Endodermal cell (in vitro differentiated cells): ENCODE data around the gene CLBA1. TPM values are rescaled to one million over a fixed set of nuclear protein-coding genes. Genes with fewer than 3 reads are reported as not detected.

ENCODE experiments used
- DNase-seq: peaks from one replicate; pipeline ENCODE4 v3.0.0-alpha.2; 2017
- H3K27ac ChIP-seq: 2 replicates; pipeline ENCODE4 v1.5.1; 2013; ENCODE audit warnings: mild to moderate bottlenecking, low read depth, low read length, moderate library complexity
- H3K27me3 ChIP-seq: 2 replicates; pipeline ENCODE4 v1.6.1; 2013; ENCODE audit warnings: mild to moderate bottlenecking, low read length, moderate library complexity; ENCODE audit not compliant: insufficient read depth, control insufficient read depth, poor library complexity, severe bottlenecking
- H3K36me3 ChIP-seq: 2 replicates; pipeline ENCODE4 v1.7.0; 2013; ENCODE audit warnings: mild to moderate bottlenecking, low read length, moderate library complexity; ENCODE audit not compliant: control insufficient read depth, insufficient read depth
- H3K4me1 ChIP-seq: one replicate; pipeline ENCODE4 v1.7.0; 2013; ENCODE audit warnings: low read length; ENCODE audit not compliant: control insufficient read depth, insufficient read depth
- H3K4me3 ChIP-seq: 2 replicates; pipeline ENCODE4 v1.5.1; 2013; ENCODE audit warnings: mild to moderate bottlenecking, low read length, moderate library complexity
- H3K9ac ChIP-seq: 2 replicates; pipeline ENCODE4 v1.6.1; 2013; ENCODE audit warnings: mild to moderate bottlenecking, low read length, moderate library complexity; ENCODE audit not compliant: poor library complexity, severe bottlenecking; ENCODE audit errors: extremely low read depth
- H3K9me3 ChIP-seq: 2 replicates; pipeline ENCODE4 v1.6.1; 2013; ENCODE audit warnings: mild to moderate bottlenecking, low read length, moderate library complexity; ENCODE audit not compliant: control insufficient read depth
- H3K27ac Mint-ChIP-seq: 2 replicates; pipeline ENCODE4 v1.8.0; 2020; ENCODE audit warnings: mixed read lengths
- H3K27me3 Mint-ChIP-seq: 2 replicates; pipeline ENCODE4 v1.8.0; 2021; ENCODE audit warnings: mild to moderate bottlenecking, mixed read lengths; ENCODE audit not compliant: insufficient read depth
- H3K36me3 Mint-ChIP-seq: 2 replicates; pipeline ENCODE4 v1.8.0; 2020; ENCODE audit warnings: low read depth, mixed read lengths
- H3K4me1 Mint-ChIP-seq: 2 replicates; pipeline ENCODE4 v1.8.0; 2020; ENCODE audit warnings: mixed read lengths
- H3K4me3 Mint-ChIP-seq: 2 replicates; pipeline ENCODE4 v1.8.0; 2020; ENCODE audit warnings: mild to moderate bottlenecking, moderate library complexity, mixed read lengths
- H3K9me3 Mint-ChIP-seq: 2 replicates; pipeline ENCODE4 v1.8.0; 2020; ENCODE audit warnings: mild to moderate bottlenecking, mixed read lengths
- CTCF ChIP-seq: fragments of 200-600 bp; sonication (generic); conservative IDR thresholded peaks from 2 replicates; pipeline ENCODE4 v1.5.0; 2021; ENCODE audit warnings: antibody characterized with exemption, mild to moderate bottlenecking
- WGBS, 2 experiments: methylation state at CpG; one replicate each; pipeline versions ENCODE4 v1.1.5 to v1.1.7; 2013; ENCODE audit warnings: missing lambda C conversion rate in 2 of 2, mixed read lengths in 1 of 2; ENCODE audit not compliant: insufficient coverage in 1 of 2, insufficient read length in 1 of 2; 5-methylcytosine and 5-hydroxymethylcytosine counted together
- total RNA-seq, 2 donors: library from RNA; stranded (reverse); fragmentation: NEBNext Ultra II Directional in 1 of 2; extraction: Animal tissue kit (Norgen Biotek cat#: 25700) in 1 of 2; gene quantifications; 2 replicates in 1 of 2; 3 replicates in 1 of 2; pipeline ENCODE4 v1.2.1, GENCODE V29; 2021

Gene CLBA1
- total RNA-seq, 2 donors from 2014 or later = 11.2 to 12.5 TPM

- peaks cover 12% of the 10 kb centered on the region for H3K36me3 Mint-ChIP-seq
- TF ChIP-seq CTCF = no peak
- Histone ChIP-seq H3K9ac (peak overlapping the region; percentile 59), H3K9me3 (no peaks in the 10 kb centered on the region), H3K27me3 (no peaks in the 10 kb centered on the region), H3K27ac (no peak overlapping the region), H3K4me1 (peaks cover 6% of the 10 kb centered on the region), H3K4me3 (peak overlapping the region; percentile 81), H3K36me3 (peaks cover 5% of the 10 kb centered on the region)
- H3K27ac Mint-ChIP-seq = no peak overlapping the region
- H3K9me3 Mint-ChIP-seq = no peaks in the 10 kb centered on the region
- H3K27me3 Mint-ChIP-seq = peaks cover 5% of the 10 kb centered on the region
- H3K4me1 Mint-ChIP-seq = peaks cover 2% of the 10 kb centered on the region
- peak; percentile 43 for DNase-seq
- 78 to 87% methylated on average over 17 to 19 of the region's 19 CpGs for WGBS, 2 experiments
- peak overlapping the region; percentile 55 for H3K4me3 Mint-ChIP-seq
These were observed 1.0 kb downstream of the CLBA1 start for GRCh38 chr14:104986487-104987164.

GRCh38 chr14:104989236-104989950 is 3.8 kb downstream of the CLBA1 start:
- WGBS, 2 experiments = 91 to 92% methylated on average over 11 to 16 of the region's 16 CpGs
- Mint-ChIP-seq H3K4me1 (peaks cover 2% of the 10 kb centered on the region), H3K4me3 (no peak overlapping the region), H3K27me3 (peaks cover 1% of the 10 kb centered on the region), H3K9me3 (no peaks in the 10 kb centered on the region), H3K36me3 (peaks cover 37% of the 10 kb centered on the region), H3K27ac (no peak overlapping the region)
- H3K36me3 ChIP-seq = peaks cover 12% of the 10 kb centered on the region
- no peak overlapping the region for H3K4me3 ChIP-seq
- H3K9me3 ChIP-seq = no peaks in the 10 kb centered on the region
- no peaks in the 10 kb centered on the region for H3K27me3 ChIP-seq
- H3K9ac ChIP-seq = no peak overlapping the region
- peaks cover 6% of the 10 kb centered on the region for H3K4me1 ChIP-seq
- H3K27ac ChIP-seq = no peak overlapping the region
- TF ChIP-seq CTCF = no peak
- DNase-seq = peak; percentile 35

- H3K27me3 Mint-ChIP-seq = no peaks in the 10 kb centered on the region
- WGBS, 2 experiments = 91 to 100% methylated on average over 4 to 7 of the region's 7 CpGs
- TF ChIP-seq CTCF = no peak
These were observed 4.3 kb downstream of the CLBA1 start for GRCh38 chr14:104989951-104990303.

More at GRCh38 chr14:104989951-104990303, 4.3 kb downstream of the CLBA1 start:
- no peak overlapping the region for H3K27ac Mint-ChIP-seq
- Histone ChIP-seq H3K4me3 (no peak overlapping the region), H3K27me3 (no peaks in the 10 kb centered on the region), H3K9me3 (no peaks in the 10 kb centered on the region), H3K36me3 (peaks cover 12% of the 10 kb centered on the region), H3K9ac (no peak overlapping the region), H3K27ac (no peak overlapping the region), H3K4me1 (peaks cover 6% of the 10 kb centered on the region)
- no peak overlapping the region for H3K4me3 Mint-ChIP-seq
- peaks cover 41% of the 10 kb centered on the region for H3K36me3 Mint-ChIP-seq
- DNase-seq = peak; percentile 38
- no peaks in the 10 kb centered on the region for H3K9me3 Mint-ChIP-seq
- H3K4me1 Mint-ChIP-seq = peaks cover 2% of the 10 kb centered on the region
